Measurements from ENCODE around the gene DBNDD2.

The DBNDD2 gene

DNA sequence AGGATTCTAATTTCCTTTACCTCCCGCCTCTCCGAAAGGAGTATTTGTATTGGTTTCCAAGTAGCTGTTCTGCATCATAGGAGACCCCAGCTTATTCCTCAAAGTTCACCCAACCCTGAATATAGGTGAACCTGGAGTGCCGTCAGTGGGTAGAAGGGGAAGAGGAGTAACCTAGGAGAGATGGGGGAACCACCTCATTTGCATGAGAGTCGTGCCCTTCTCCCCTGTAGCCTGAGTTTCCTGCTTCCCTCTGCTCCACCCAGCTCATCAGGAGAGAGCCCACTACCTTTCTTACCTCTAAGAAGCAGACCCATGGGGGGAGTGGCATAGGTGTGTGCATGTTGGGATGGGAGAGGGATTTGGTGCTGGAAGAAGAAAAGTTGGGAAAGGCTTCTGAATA is 44.1 kb downstream of the DBNDD2 start:
- no peak overlapping the region for H2AFZ ChIP-seq (ENCODE audit: low read length, unreplicated experiment)
- H3K4me3 ChIP-seq (ENCODE audit: low read depth, low read length), result no peak overlapping the region
- H3K36me3 ChIP-seq (ENCODE audit: insufficient read depth, low read length), result no peaks in the 10 kb centered on the region
- H3K79me2 ChIP-seq (ENCODE audit: control insufficient read depth, insufficient read depth, low read length, unreplicated experiment), result no peaks in the 10 kb centered on the region
- H3K27me3 ChIP-seq (ENCODE audit: insufficient read depth, low read length), result peaks cover 13% of the 10 kb centered on the region
- no peak overlapping the region for H3K27ac ChIP-seq (ENCODE audit: low read depth, low read length)
- H3K4me1 ChIP-seq (ENCODE audit: control insufficient read depth, insufficient read depth, low read length, unreplicated experiment), result no peaks in the 10 kb centered on the region

DNA sequence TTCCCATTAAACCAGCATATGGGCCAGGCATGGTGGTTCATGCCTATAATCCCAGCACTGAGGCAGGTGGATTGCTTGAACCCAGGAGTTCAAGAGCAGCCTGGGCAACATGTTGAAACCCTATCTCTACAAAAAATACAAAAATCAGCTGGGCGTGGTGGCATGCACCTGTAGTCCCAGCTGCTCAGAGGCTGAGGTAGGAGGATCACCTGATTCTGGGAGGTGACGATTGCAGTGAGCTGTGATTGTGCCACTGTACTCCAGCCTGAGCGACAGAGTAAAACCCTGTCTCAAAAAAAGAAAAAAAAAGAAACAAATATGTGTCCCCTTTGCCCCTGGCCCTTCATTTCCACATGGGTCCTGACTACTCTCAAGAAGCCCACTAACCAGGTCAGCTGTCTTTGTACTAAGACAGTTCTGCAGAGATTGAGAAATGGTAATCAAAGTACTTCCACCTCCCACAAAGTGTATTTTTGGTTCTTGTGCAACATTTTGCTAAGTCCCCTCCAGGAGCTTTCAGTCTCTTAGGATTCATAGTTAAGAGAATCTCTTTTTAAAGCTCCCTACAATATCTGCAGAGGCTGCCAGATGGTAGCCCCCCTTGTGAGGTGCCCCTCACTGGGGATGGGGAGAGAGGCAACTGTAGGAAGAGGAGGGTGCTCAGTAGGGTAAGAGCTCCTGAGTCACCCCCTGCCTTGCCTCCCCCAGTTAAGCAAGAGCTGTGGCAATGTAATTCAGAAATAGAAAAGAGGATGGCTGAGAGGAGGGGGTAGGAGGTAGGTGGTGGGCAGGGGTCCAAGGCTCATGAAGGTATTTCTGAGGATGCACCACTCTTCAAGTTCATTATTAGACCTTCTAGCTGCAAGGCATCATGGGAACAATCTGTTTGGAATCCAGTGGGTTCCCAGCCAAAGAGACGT is 44.9 kb downstream of the DBNDD2 start:
- Histone ChIP-seq H3K4me1 (ENCODE audit: control insufficient read depth, insufficient read depth, low read length, unreplicated experiment) (no peaks in the 10 kb centered on the region), H3K36me3 (ENCODE audit: insufficient read depth, low read length) (no peaks in the 10 kb centered on the region), H3K79me2 (ENCODE audit: control insufficient read depth, insufficient read depth, low read length, unreplicated experiment) (no peaks in the 10 kb centered on the region), H3K27ac (ENCODE audit: low read depth, low read length) (no peak overlapping the region), H2AFZ (ENCODE audit: low read length, unreplicated experiment) (no peak overlapping the region), H3K27me3 (ENCODE audit: insufficient read depth, low read length) (peaks cover 11% of the 10 kb centered on the region), H3K4me3 (ENCODE audit: low read depth, low read length) (no peak overlapping the region)

DNA sequence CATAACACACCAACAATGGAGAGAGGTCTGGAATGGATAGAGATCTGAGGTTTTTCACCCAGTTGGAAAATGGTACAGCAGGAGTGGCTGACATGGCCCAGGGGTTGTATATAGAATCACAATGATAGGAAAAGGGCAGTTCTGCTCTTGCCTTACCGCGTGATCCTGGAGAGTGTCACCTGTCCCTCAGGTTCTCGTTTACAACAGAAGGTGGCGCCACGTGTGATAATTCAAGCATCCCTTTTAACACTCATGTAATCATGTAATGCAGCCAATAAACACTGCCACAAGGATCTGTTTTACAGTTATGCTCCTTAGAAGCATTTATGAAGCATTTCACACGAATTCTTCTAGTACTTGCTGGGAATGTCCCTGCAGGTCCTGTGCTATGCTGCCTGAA is 48.5 kb downstream of the DBNDD2 start:
- H3K27ac ChIP-seq (ENCODE audit: low read depth, low read length), result no peak overlapping the region
- no peak overlapping the region for H2AFZ ChIP-seq (ENCODE audit: low read length, unreplicated experiment)
- H3K27me3 ChIP-seq (ENCODE audit: insufficient read depth, low read length), result peaks cover 29% of the 10 kb centered on the region
- H3K4me3 ChIP-seq (ENCODE audit: low read depth, low read length), result no peak overlapping the region
- no peaks in the 10 kb centered on the region for H3K4me1 ChIP-seq (ENCODE audit: control insufficient read depth, insufficient read depth, low read length, unreplicated experiment)
- no peaks in the 10 kb centered on the region for H3K36me3 ChIP-seq (ENCODE audit: insufficient read depth, low read length)
- H3K79me2 ChIP-seq (ENCODE audit: control insufficient read depth, insufficient read depth, low read length, unreplicated experiment), result no peaks in the 10 kb centered on the region

DNA sequence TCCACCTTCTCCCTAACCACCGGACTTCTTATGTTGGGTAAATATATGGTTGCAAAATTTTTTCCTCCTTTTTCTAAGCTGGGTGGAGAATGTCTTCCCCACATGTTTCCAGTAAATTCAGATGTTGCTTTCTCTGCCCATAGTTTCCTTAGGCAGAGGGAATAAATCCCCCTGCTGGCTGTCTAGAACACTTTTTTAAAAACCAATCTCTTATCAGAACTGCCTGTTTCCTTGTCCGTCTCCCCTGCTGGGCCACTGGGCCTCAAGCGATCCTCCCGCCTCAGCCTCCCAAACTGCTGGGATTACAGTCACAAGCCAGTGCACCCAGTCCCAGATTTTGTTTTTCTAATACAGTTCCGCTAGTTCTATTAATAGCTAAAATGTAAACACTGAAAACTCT is 51.5 kb downstream of the DBNDD2 start:
- Histone ChIP-seq H3K79me2 (ENCODE audit: control insufficient read depth, insufficient read depth, low read length, unreplicated experiment) (no peaks in the 10 kb centered on the region), H3K27me3 (ENCODE audit: insufficient read depth, low read length) (peaks cover 53% of the 10 kb centered on the region), H3K4me3 (ENCODE audit: low read depth, low read length) (no peak overlapping the region), H2AFZ (ENCODE audit: low read length, unreplicated experiment) (no peak overlapping the region), H3K4me1 (ENCODE audit: control insufficient read depth, insufficient read depth, low read length, unreplicated experiment) (no peaks in the 10 kb centered on the region), H3K36me3 (ENCODE audit: insufficient read depth, low read length) (no peaks in the 10 kb centered on the region), H3K27ac (ENCODE audit: low read depth, low read length) (no peak overlapping the region)

Data from ACC112 (cell line).